ENCODE results near the gene RAB11FIP3.

DNA sequence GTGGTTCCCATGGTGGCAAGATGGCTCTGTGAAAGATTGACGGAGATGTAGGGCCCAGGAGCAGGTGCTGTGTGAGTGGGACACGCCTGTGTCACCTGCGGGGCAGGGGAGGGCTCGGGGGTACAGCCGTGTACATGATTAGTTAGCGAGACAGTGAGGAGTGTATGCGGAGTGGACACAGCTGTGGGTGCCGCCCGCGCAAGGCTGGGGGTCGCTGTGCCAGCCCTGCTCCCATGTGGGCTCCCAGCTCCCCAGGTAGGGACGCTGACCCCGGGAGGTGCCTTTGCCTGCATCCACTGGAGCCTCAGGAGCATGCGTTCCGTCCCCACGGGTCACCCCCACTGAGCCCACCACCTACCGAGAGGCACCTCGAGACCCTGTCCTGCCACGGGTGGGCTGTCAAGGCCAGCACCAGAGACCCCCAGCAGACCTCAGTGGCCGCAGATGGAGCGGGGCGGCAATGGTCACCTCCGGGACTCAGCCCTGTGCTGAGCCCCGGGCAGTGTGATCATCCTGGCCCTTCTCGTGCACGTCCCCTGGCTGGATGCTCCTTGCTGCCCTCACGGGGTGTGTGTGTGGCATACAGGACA lies 109.5 kb downstream of the RAB11FIP3 start:
- TF ChIP-seq, protein P1, sequence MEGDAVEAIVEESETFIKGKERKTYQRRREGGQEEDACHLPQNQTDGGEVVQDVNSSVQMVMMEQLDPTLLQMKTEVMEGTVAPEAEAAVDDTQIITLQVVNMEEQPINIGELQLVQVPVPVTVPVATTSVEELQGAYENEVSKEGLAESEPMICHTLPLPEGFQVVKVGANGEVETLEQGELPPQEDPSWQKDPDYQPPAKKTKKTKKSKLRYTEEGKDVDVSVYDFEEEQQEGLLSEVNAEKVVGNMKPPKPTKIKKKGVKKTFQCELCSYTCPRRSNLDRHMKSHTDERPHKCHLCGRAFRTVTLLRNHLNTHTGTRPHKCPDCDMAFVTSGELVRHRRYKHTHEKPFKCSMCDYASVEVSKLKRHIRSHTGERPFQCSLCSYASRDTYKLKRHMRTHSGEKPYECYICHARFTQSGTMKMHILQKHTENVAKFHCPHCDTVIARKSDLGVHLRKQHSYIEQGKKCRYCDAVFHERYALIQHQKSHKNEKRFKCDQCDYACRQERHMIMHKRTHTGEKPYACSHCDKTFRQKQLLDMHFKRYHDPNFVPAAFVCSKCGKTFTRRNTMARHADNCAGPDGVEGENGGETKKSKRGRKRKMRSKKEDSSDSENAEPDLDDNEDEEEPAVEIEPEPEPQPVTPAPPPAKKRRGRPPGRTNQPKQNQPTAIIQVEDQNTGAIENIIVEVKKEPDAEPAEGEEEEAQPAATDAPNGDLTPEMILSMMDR (IDR thresholded peaks at IDR 0.05): no peak
- TF ChIP-seq POLR2AphosphoS5 (IDR thresholded peaks at IDR 0.05): no peak
- TF ChIP-seq POLR2A (IDR thresholded peaks at IDR 0.05): no peak

Measured in prostate gland (tissue), 2 donors.